Endothelial cell of umbilical vein (primary cell): ENCODE measurements around the gene BGN. TPM values are rescaled to one million over a fixed set of nuclear protein-coding genes. Genes with fewer than 3 reads are reported as not detected.

Source experiments
- BruUV-seq: library from RNA; stranded (reverse); fragments of 400-500 nt; replicated peaks from 2 replicates; lab custom pipeline; 2021; lab: Mats Ljungman, UMichigan
- CTCF ChIA-PET: fragments of 300-600, 350-600 bp; sonication (Branson Sonifier 250); formaldehyde crosslinking; loops from one replicate; lab custom pipeline; 2021; ENCODE audit warnings: antibody characterized with exemption, inconsistent platforms; lab: Charles Lee
- POLR2A ChIA-PET: fragments of 300-600, 350-600 bp; sonication (Branson Sonifier 250); formaldehyde crosslinking; loops from one replicate; lab custom pipeline; 2021; ENCODE audit warnings: antibody characterized with exemption, inconsistent platforms; lab: Charles Lee
- DNase-seq: peaks from one replicate; pipeline ENCODE4 v3.0.0-alpha.2; 2011; ENCODE audit warnings: low read depth, low spot score
- FAIRE-seq: peaks from 2 replicates; lab custom pipeline; 2011; peaks lifted over from hg19 to GRCh38; lab: Jason Lieb, UNC
- H2AFZ ChIP-seq: 2 replicates; pipeline ENCODE4 v1.6.0; 2012; ENCODE audit warnings: low read depth, low read length, control low read depth, inconsistent platforms
- H3K27ac ChIP-seq: 2 replicates; pipeline ENCODE4 v1.5.1; 2011; ENCODE audit warnings: low read depth, mild to moderate bottlenecking, control low read depth, low read length, moderate library complexity; ENCODE audit not compliant: insufficient read depth
- H3K27me3 ChIP-seq, 2 experiments: 2 replicates each; pipeline versions ENCODE4 v1.6.0 to v1.6.1; 2011; ENCODE audit warnings: low read length in 2 of 2, mixed read lengths in 1 of 2; ENCODE audit not compliant: control insufficient read depth in 2 of 2, insufficient read depth in 2 of 2
- H3K36me3 ChIP-seq, 2 experiments: 2 replicates in 1 of 2; 3 replicates in 1 of 2; pipeline ENCODE4 v1.5.1; 2011; ENCODE audit warnings: low read length in 2 of 2, mild to moderate bottlenecking in 1 of 2, moderate library complexity in 1 of 2; ENCODE audit not compliant: control insufficient read depth in 2 of 2, insufficient read depth in 2 of 2; ENCODE audit errors: extremely low read depth in 1 of 2
- H3K4me1 ChIP-seq: 3 replicates; pipeline ENCODE4 v1.5.1; 2011; ENCODE audit warnings: mild to moderate bottlenecking, low read length; ENCODE audit not compliant: control insufficient read depth, insufficient read depth; ENCODE audit errors: extremely low read depth
- H3K4me2 ChIP-seq: 2 replicates; pipeline ENCODE4 v1.6.1; 2011; ENCODE audit warnings: low read length, control low read depth, mixed read lengths; ENCODE audit not compliant: insufficient read depth
- H3K4me3 ChIP-seq, 3 experiments: fragments of 200-600 bp in 1 of 3; sonication (generic), shearing (Covaris generic) in 1 of 3; replicated peaks in 1 of 3; 2 replicates each; pipeline ENCODE4 v1.5.1; 2011 to 2016; ENCODE audit warnings: control low read depth in 3 of 3, low read length in 3 of 3, mild to moderate bottlenecking in 2 of 3, inconsistent platforms in 1 of 3, low read depth in 1 of 3, moderate library complexity in 1 of 3; ENCODE audit not compliant: insufficient read depth in 1 of 3
- H3K79me2 ChIP-seq: 2 replicates; pipeline ENCODE4 v1.6.0; 2012; ENCODE audit warnings: low read length, inconsistent platforms; ENCODE audit not compliant: control insufficient read depth, insufficient read depth
- H3K9ac ChIP-seq: replicated peaks from 2 replicates; pipeline ENCODE3; 2011; ENCODE audit warnings: low read length, control low read depth; ENCODE audit not compliant: insufficient read depth; ENCODE audit errors: extremely low read depth
- H3K9me1 ChIP-seq: replicated peaks from 3 replicates; pipeline ENCODE4 v1.6.0; 2011; ENCODE audit warnings: mild to moderate bottlenecking, low read length; ENCODE audit not compliant: control insufficient read depth, insufficient read depth; ENCODE audit errors: extremely low read depth
- H3K9me3 ChIP-seq: replicated peaks from 2 replicates; pipeline ENCODE4 v1.5.1; 2012; ENCODE audit warnings: low read length, inconsistent platforms; ENCODE audit not compliant: control insufficient read depth, insufficient read depth
- H4K20me1 ChIP-seq: replicated peaks from 2 replicates; pipeline ENCODE3; 2011; ENCODE audit warnings: mild to moderate bottlenecking, low read length; ENCODE audit not compliant: control insufficient read depth, insufficient read depth; ENCODE audit errors: extremely low read depth
- EZH2 ChIP-seq: IDR thresholded peaks from 2 replicates; pipeline ENCODE4 v1.6.1; 2012; ENCODE audit warnings: borderline replicate concordance, low read depth, mild to moderate bottlenecking, moderate library complexity, low read length, inconsistent platforms; ENCODE audit not compliant: severe bottlenecking
- GATA2 ChIP-seq: IDR thresholded peaks from 2 replicates; pipeline ENCODE4 v1.7.0; 2011; ENCODE audit warnings: low read depth, mild to moderate bottlenecking, moderate library complexity, mixed read lengths, low read length; ENCODE audit not compliant: insufficient read length, insufficient read depth
- JUN ChIP-seq: IDR thresholded peaks from 2 replicates; pipeline ENCODE4 v1.6.1; 2011; ENCODE audit warnings: borderline replicate concordance, low read depth; ENCODE audit not compliant: insufficient read length, insufficient read depth
- MAX ChIP-seq: IDR thresholded peaks from 2 replicates; pipeline ENCODE4 v1.6.1; 2011; ENCODE audit not compliant: insufficient read depth, insufficient read length
- MYC ChIP-seq: IDR thresholded peaks from one replicate; pipeline ENCODE4 v1.6.1; 2011; ENCODE audit warnings: mild to moderate bottlenecking, low read depth, low read length
- POLR2A ChIP-seq: IDR thresholded peaks from 2 replicates; pipeline ENCODE4 v1.6.1; 2012; ENCODE audit warnings: low read depth, mild to moderate bottlenecking, control low read depth, low read length
- POLR2AphosphoS5 ChIP-seq: IDR thresholded peaks from 2 replicates; pipeline ENCODE4 v1.6.1; 2012; ENCODE audit warnings: low read depth, mild to moderate bottlenecking, control low read depth, low read length, moderate library complexity; ENCODE audit not compliant: insufficient read depth
- dilution Hi-C: fragments of 300-500 bp; cut with MboI; formaldehyde crosslinking; loops from one replicate; pipeline ENCODE4 v1.15.0; 2019; ENCODE audit warnings: low sequenced_read_pairs; ENCODE audit not compliant: extremely low pct_ligation_motif_present
- intact Hi-C: fragments of 100-400 bp; cut with micrococcal nuclease; formaldehyde crosslinking; loops from one replicate; pipeline ENCODE4 v1.10.0; 2022
- polyA plus RNA-seq, 4 experiments: library from polyadenylated mRNA; depleted of rRNA in 3 of 4; stranded (reverse) in 3 of 4; unstranded in 1 of 4; fragments of >200 nt; gene quantifications; 2 replicates each; pipeline versions ENCODE4 v1.2.1 to v1.2.3, GENCODE V29; 2011 to 2012; ENCODE audit warnings: missing spikeins in 1 of 4
- total RNA-seq: library from RNA; stranded (reverse); gene quantifications from 2 replicates; pipeline ENCODE4 v1.2.3, GENCODE V29; 2021
- TF ChIP-seq, protein P1 (sequence below), 2 donors: IDR thresholded peaks; 1 replicate in 1 of 2; 2 replicates in 1 of 2; pipeline ENCODE4 v1.5.1; 2011; ENCODE audit warnings: low read length in 2 of 2, mild to moderate bottlenecking in 2 of 2, moderate library complexity in 2 of 2, control low read depth in 1 of 2, inconsistent platforms in 1 of 2, low read depth in 1 of 2; ENCODE audit not compliant: insufficient read depth in 1 of 2; ENCODE audit errors: extremely low read depth in 1 of 2

The BGN gene
- total and polyA plus RNA-seq, 2 donors (not counting 3 experiments of a cell fraction or from before 2014, with no cell fraction given) = 479 to 879 TPM

GRCh38 chrX:153469811-153470410 is 24.9 kb upstream of the BGN start:
- H3K27ac ChIP-seq = peak overlapping the region; percentile 53

More at GRCh38 chrX:153469811-153470410, 24.9 kb upstream of the BGN start:
- Histone ChIP-seq H3K9me3 (no peaks in the 10 kb centered on the region), H3K79me2 (peaks cover 4% of the 10 kb centered on the region), H3K4me3 (peak overlapping the region; percentile 61 to 73 (median 64)), H4K20me1 (no peaks in the 10 kb centered on the region), H3K4me1 (peaks cover 7% of the 10 kb centered on the region), H3K36me3 (no peaks in the 10 kb centered on the region), H3K9me1 (no peaks in the 10 kb centered on the region), H2AFZ (peak overlapping the region; percentile 79), H3K27me3 (no peaks in the 10 kb centered on the region), H3K4me2 (peak overlapping the region; percentile 85), H3K9ac (peak overlapping the region; percentile 69)
- TF ChIP-seq EZH2 = no peak
- TF ChIP-seq JUN = no peak
- peak; percentile 4 for TF ChIP-seq MAX
- no peak for TF ChIP-seq GATA2
- no peak for TF ChIP-seq POLR2AphosphoS5
- no peak for TF ChIP-seq POLR2A
- TF ChIP-seq, protein P1, sequence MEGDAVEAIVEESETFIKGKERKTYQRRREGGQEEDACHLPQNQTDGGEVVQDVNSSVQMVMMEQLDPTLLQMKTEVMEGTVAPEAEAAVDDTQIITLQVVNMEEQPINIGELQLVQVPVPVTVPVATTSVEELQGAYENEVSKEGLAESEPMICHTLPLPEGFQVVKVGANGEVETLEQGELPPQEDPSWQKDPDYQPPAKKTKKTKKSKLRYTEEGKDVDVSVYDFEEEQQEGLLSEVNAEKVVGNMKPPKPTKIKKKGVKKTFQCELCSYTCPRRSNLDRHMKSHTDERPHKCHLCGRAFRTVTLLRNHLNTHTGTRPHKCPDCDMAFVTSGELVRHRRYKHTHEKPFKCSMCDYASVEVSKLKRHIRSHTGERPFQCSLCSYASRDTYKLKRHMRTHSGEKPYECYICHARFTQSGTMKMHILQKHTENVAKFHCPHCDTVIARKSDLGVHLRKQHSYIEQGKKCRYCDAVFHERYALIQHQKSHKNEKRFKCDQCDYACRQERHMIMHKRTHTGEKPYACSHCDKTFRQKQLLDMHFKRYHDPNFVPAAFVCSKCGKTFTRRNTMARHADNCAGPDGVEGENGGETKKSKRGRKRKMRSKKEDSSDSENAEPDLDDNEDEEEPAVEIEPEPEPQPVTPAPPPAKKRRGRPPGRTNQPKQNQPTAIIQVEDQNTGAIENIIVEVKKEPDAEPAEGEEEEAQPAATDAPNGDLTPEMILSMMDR (IDR thresholded peaks at IDR 0.05; ENCODE audit: extremely low read depth in 1 of 2, insufficient read depth in 1 of 2, low read depth in 1 of 2, low read length in 2 of 2) = peak; percentile 9 to 16
- TF ChIP-seq MYC = no peak
- CTCF ChIA-PET = interaction anchor here (0.6 to 6.8 kb wide), 15 partner anchors 9 to 528 kb away, joined by 3 to 189 read pairs (median 7); partner anchors contain the start of gene BGN
- POLR2A ChIA-PET = interaction anchor here (0.5 to 2.2 kb wide), 2 partner anchors 26 to 43 kb away, joined by 4 to 9 read pairs; partner anchors contain the start of gene BGN
- intact Hi-C loops (loop anchor here (1.0 kb wide), 2 partner anchors 37 to 511 kb away; no protein-coding TSS in a partner anchor), dilution Hi-C loops (no loop called here)
- DNase-seq (peak; percentile 32), FAIRE-seq (peak; percentile 65)
- TSS peak; percentile 57 for BruUV-seq
